HFFc6 (cell line): ENCODE data around the gene STEEP1. TPM values are rescaled to one million over a fixed set of nuclear protein-coding genes. Genes with fewer than 3 reads are reported as not detected.
A peak's percentile ranks its signal among the peaks of the same experiment; 100 is the strongest.

Experiments
- DNase-seq: peaks from one replicate; pipeline ENCODE4 v3.0.0-alpha.2; 2018
- H3K27ac Mint-ChIP-seq: 2 replicates; pipeline ENCODE4 v1.8.0; 2020; ENCODE audit warnings: mild to moderate bottlenecking, mixed read lengths
- H3K27me3 Mint-ChIP-seq: 2 replicates; pipeline ENCODE4 v1.8.0; 2021; ENCODE audit warnings: mild to moderate bottlenecking, moderate library complexity, mixed read lengths; ENCODE audit not compliant: insufficient read depth
- H3K36me3 Mint-ChIP-seq: 2 replicates; pipeline ENCODE4 v1.8.0; 2021; ENCODE audit warnings: low read depth, mixed read lengths
- H3K4me1 Mint-ChIP-seq: 2 replicates; pipeline ENCODE4 v1.8.0; 2020; ENCODE audit warnings: low read depth, mixed read lengths
- H3K4me3 Mint-ChIP-seq: 2 replicates; pipeline ENCODE4 v1.8.0; 2020; ENCODE audit warnings: mild to moderate bottlenecking, moderate library complexity, mixed read lengths
- H3K9me3 Mint-ChIP-seq: 2 replicates; pipeline ENCODE4 v1.8.0; 2020; ENCODE audit warnings: mild to moderate bottlenecking, mixed read lengths
- CTCF ChIP-seq: fragments of 200-600 bp; sonication (generic); IDR thresholded peaks from 2 replicates; pipeline ENCODE4 v1.5.0; 2021; ENCODE audit warnings: antibody characterized with exemption, mild to moderate bottlenecking
- long read RNA-seq: library from polyadenylated mRNA; unstranded; transcript quantifications from one replicate; pipeline ENCODE4 v2.0.0, GENCODE V29; 2019
- total RNA-seq, 6 experiments: library from RNA; stranded (reverse); fragmentation: NEBNext Ultra II Directional; extraction: Animal tissue kit (Norgen Biotek cat#: 25700); gene quantifications; 2 replicates in 1 of 6; 3 replicates in 5 of 6; pipeline ENCODE4 v1.2.3, GENCODE V29; 2021

The STEEP1 gene
- 10 to 100 TPM; 23.2 to 28.8 (median 24.4) TPM for total RNA-seq
- long read RNA-seq, partial matches to known transcripts = 0 of 5 reads
- long read RNA-seq, other reads (novel, unspliced or antisense) = 2 of 5 reads

GRCh38 chrX:119565107-119565663, at the start of gene STEEP1:
Gene STEEP1 (minus strand): TSS chrX:119565409. CDS start chrX:119565355, 54 bp downstream.
- H3K36me3 Mint-ChIP-seq = no peaks in the 10 kb centered on the region
- no peak for TF ChIP-seq CTCF
- H3K4me3 Mint-ChIP-seq = peak within 1 kb of the TSS; percentile 98
- H3K4me1 Mint-ChIP-seq = peaks cover 7% of the 10 kb centered on the region
- peaks cover 3% of the 10 kb centered on the region; the same call in 1 of the 2 replicates for H3K27me3 Mint-ChIP-seq
- DNase-seq = peak; percentile 87
- peak within 1 kb of the TSS; percentile 91 for H3K27ac Mint-ChIP-seq
- no peaks in the 10 kb centered on the region for H3K9me3 Mint-ChIP-seq

- Mint-ChIP-seq H3K4me1 (peaks cover 7% of the 10 kb centered on the region; the same call in 1 of the 2 replicates), H3K9me3 (no peaks in the 10 kb centered on the region), H3K4me3 (no peak overlapping the region), H3K27ac (no peak overlapping the region), H3K36me3 (no peaks in the 10 kb centered on the region), H3K27me3 (peaks cover 2% of the 10 kb centered on the region; the same call in 1 of the 2 replicates)
- no peak for DNase-seq
- no peak for TF ChIP-seq CTCF
Observed at GRCh38 chrX:119614776-119615175, 49.6 kb upstream of the STEEP1 start.

GRCh38 chrX:119607018-119607389, 41.8 kb upstream of the STEEP1 start:
- Mint-ChIP-seq H3K9me3 (no peaks in the 10 kb centered on the region), H3K36me3 (0 out of 2 replicates have a peak, but pooled peaks cover 4% of the 10 kb centered on the region), H3K4me3 (peak overlapping the region; percentile 91), H3K27ac (peak overlapping the region; percentile 97), H3K4me1 (peaks cover 25% of the 10 kb centered on the region), H3K27me3 (0 out of 2 replicates have a peak, but pooled peaks cover 2% of the 10 kb centered on the region)
- DNase-seq = no peak
- no peak for TF ChIP-seq CTCF

GRCh38 chrX:119606280-119607017, 41.2 kb upstream of the STEEP1 start, which contains the start of gene NKRF:
Gene NKRF (minus strand): TSS chrX:119606424.
- DNase-seq = peak; percentile 84
- Mint-ChIP-seq H3K27ac (peak within 1 kb of the TSS; percentile 97), H3K9me3 (no peaks in the 10 kb centered on the region), H3K36me3 (0 out of 2 replicates have a peak, but pooled peaks cover 4% of the 10 kb centered on the region), H3K27me3 (0 out of 2 replicates have a peak, but pooled peaks cover 2% of the 10 kb centered on the region), H3K4me3 (peak within 1 kb of the TSS; percentile 94), H3K4me1 (peaks cover 25% of the 10 kb centered on the region)
- TF ChIP-seq CTCF = no peak

GRCh38 chrX:119605464-119606279, 40.5 kb upstream of the STEEP1 start:
- H3K4me3 Mint-ChIP-seq = peak overlapping the region; percentile 94
- no peak for DNase-seq

More at GRCh38 chrX:119605464-119606279, 40.5 kb upstream of the STEEP1 start:
- no peak for TF ChIP-seq CTCF
- 0 out of 2 replicates have a peak, but pooled peaks cover 2% of the 10 kb centered on the region for H3K27me3 Mint-ChIP-seq
- H3K4me1 Mint-ChIP-seq = peaks cover 25% of the 10 kb centered on the region
- no peaks in the 10 kb centered on the region for H3K9me3 Mint-ChIP-seq
- 0 out of 2 replicates have a peak, but pooled peaks cover 4% of the 10 kb centered on the region for H3K36me3 Mint-ChIP-seq
- H3K27ac Mint-ChIP-seq = peak overlapping the region; percentile 97
